Measurements from ENCODE around the gene CCDC106.
A peak's percentile ranks its signal among the peaks of the same experiment; 100 is the strongest.

CCDC106 gene

GRCh38 chr19:55674841-55675660 is 27.0 kb downstream of the CCDC106 start, which contains the start of gene EPN1:
Gene EPN1, plus strand, starts transcription at chr19:55675226. Its CDS starts 3,402 bp downstream, at chr19:55678628.
- DNase-seq (ENCODE audit: low read depth): peak; percentile 85
- peak within 1 kb of the TSS; percentile 88 for H3K4me3 ChIP-seq (ENCODE audit: low read length)
- TF ChIP-seq CTCF (conservative IDR thresholded peaks at IDR 0.05; ENCODE audit: low read depth, low read length): no peak

GRCh38 chr19:55675661-55676354 is 27.8 kb downstream of the CCDC106 start:
- H3K4me3 ChIP-seq (ENCODE audit: low read length): peak overlapping the region; percentile 88
- TF ChIP-seq CTCF (conservative IDR thresholded peaks at IDR 0.05; ENCODE audit: low read depth, low read length): no peak
- no peak for DNase-seq (ENCODE audit: low read depth)

GRCh38 chr19:55676383-55676782 is 28.4 kb downstream of the CCDC106 start:
- H3K4me3 ChIP-seq (ENCODE audit: low read length): peak overlapping the region; percentile 88
- DNase-seq (ENCODE audit: low read depth): no peak
- TF ChIP-seq CTCF (conservative IDR thresholded peaks at IDR 0.05; ENCODE audit: low read depth, low read length): no peak

GRCh38 chr19:55676889-55677505 is 29.0 kb downstream of the CCDC106 start:
- TF ChIP-seq CTCF (conservative IDR thresholded peaks at IDR 0.05; ENCODE audit: low read depth, low read length): no peak
- no peak for DNase-seq (ENCODE audit: low read depth)
- no peak overlapping the region for H3K4me3 ChIP-seq (ENCODE audit: low read length)

GRCh38 chr19:55677572-55678028 is 29.6 kb downstream of the CCDC106 start:
- no peak for DNase-seq (ENCODE audit: low read depth)
- TF ChIP-seq CTCF (conservative IDR thresholded peaks at IDR 0.05; ENCODE audit: low read depth, low read length): no peak
- no peak overlapping the region for H3K4me3 ChIP-seq (ENCODE audit: low read length)

- no peak for TF ChIP-seq CTCF (conservative IDR thresholded peaks at IDR 0.05; ENCODE audit: low read depth, low read length)
- H3K4me3 ChIP-seq (ENCODE audit: low read length): no peak overlapping the region
- DNase-seq (ENCODE audit: low read depth): no peak
Measured at GRCh38 chr19:55678121-55678671, 30.2 kb downstream of the CCDC106 start.
